ENCODE data around the gene COL1A1.

The COL1A1 gene

DNA sequence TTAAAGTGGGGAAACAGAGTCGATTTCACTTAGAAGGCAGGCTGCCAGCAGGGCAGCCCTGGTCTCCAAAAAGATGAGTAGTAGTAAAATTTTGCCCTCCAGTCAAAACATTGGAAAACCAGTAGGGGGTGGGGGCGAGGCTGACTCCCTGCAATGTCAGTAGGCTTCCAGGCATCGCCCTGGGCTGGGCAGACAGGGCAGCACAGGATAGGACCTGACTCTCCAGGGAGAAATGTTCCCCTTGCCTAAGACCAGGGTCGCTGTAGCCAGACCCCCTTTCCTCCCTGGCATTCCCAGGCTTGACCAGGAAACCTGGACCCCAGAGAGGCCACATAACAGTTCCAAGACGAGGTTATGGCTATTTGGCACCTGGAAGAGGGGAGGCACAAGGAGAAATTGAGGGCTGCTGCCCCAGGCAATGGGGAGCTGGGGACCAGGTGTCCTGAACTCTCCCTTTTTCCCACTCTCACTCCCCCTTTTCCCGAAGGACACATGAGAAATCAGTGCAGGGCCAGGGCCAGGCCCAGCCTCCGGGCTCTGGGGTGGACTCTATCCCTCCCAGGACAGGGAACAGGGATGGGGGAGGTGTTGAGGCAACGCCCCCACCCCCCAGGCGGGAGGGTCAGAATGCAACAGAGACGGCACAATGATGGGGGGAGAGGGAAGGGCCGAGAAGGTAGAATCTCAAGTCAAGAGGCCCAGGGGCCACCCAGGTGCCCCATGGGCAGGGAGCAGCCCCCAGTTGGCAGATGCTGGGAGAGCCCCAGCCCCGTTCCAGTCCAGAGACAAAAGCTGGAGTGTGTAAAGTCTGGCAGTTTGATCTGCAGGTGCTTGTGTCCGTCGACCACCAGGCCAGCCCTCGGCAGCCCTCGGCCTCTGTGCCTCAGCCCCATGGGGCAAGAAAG lies 67.0 kb downstream of the COL1A1 start:
- Histone ChIP-seq H3K79me2 (ENCODE audit: insufficient read depth, low read length) (no peaks in the 10 kb centered on the region), H3K4me1 (ENCODE audit: insufficient read depth, low read length, severe bottlenecking) (peaks cover 3% of the 10 kb centered on the region), H3K9ac (ENCODE audit: low read length) (no peak overlapping the region), H4K20me1 (ENCODE audit: insufficient read depth, low read length) (no peaks in the 10 kb centered on the region), H3K9me2 (ENCODE audit: low read depth, low read length) (no peaks in the 10 kb centered on the region), H3K36me3 (ENCODE audit: insufficient read depth, low read length) (peaks cover 53% of the 10 kb centered on the region), H3K4me2 (ENCODE audit: low read length) (no peak overlapping the region), H3K9me3 (ENCODE audit: low read length) (no peaks in the 10 kb centered on the region), H3F3A (ENCODE audit: insufficient read depth, low read length) (no peaks in the 10 kb centered on the region), H3K4me3 (ENCODE audit: low read depth, low read length, poor library complexity, severe bottlenecking) (no peak overlapping the region), H3K27ac (ENCODE audit: low read depth, low read length, poor library complexity, severe bottlenecking) (no peak overlapping the region), H3K27me3 (ENCODE audit: insufficient read depth, low read length) (no peaks in the 10 kb centered on the region), H2AFZ (ENCODE audit: low read length) (no peak overlapping the region)
- TF ChIP-seq CTCF (IDR thresholded peaks at IDR 0.05; ENCODE audit: low read length) (no peak), EZH2 (IDR thresholded peaks at IDR 0.05; ENCODE audit: borderline replicate concordance, low read length) (no peak)

DNA sequence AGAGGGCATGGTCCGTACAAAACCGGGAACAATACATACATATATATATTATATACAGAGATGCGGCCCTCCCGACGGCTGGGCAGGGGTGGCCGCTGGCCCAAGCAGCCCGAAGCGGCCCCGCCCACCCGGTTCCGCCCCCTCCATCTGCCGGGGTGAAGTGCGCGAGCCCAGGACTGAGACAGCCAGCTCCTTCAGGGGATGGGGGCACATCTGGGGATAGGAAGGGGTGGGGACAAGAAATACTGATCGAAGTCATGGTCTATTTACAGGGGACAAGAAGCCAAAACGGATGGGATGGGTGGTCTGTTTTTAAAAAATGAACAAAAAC lies 67.7 kb downstream of the COL1A1 start:
- no peak overlapping the region for H3K27ac ChIP-seq (ENCODE audit: low read depth, low read length, poor library complexity, severe bottlenecking)
- no peak overlapping the region for H3K9ac ChIP-seq (ENCODE audit: low read length)
- H3K9me3 ChIP-seq (ENCODE audit: low read length) = no peaks in the 10 kb centered on the region
- peaks cover 3% of the 10 kb centered on the region for H3K4me1 ChIP-seq (ENCODE audit: insufficient read depth, low read length, severe bottlenecking)
- no peak overlapping the region for H3K4me2 ChIP-seq (ENCODE audit: low read length)
- H3K9me2 ChIP-seq (ENCODE audit: low read depth, low read length) = no peaks in the 10 kb centered on the region
- no peaks in the 10 kb centered on the region for H3F3A ChIP-seq (ENCODE audit: insufficient read depth, low read length)
- H3K27me3 ChIP-seq (ENCODE audit: insufficient read depth, low read length) = peaks cover under 1% of the 10 kb centered on the region; the same call in 1 of the 2 replicates
- no peak for TF ChIP-seq CTCF (IDR thresholded peaks at IDR 0.05; ENCODE audit: low read length)
- no peak for TF ChIP-seq EZH2 (IDR thresholded peaks at IDR 0.05; ENCODE audit: borderline replicate concordance, low read length)
- no peak overlapping the region for H3K4me3 ChIP-seq (ENCODE audit: low read depth, low read length, poor library complexity, severe bottlenecking)
- H3K79me2 ChIP-seq (ENCODE audit: insufficient read depth, low read length) = no peaks in the 10 kb centered on the region
- H2AFZ ChIP-seq (ENCODE audit: low read length) = no peak overlapping the region
- peaks cover 46% of the 10 kb centered on the region for H3K36me3 ChIP-seq (ENCODE audit: insufficient read depth, low read length)
- no peaks in the 10 kb centered on the region for H4K20me1 ChIP-seq (ENCODE audit: insufficient read depth, low read length)

Measured in OCI-LY1 (cell line).